Keratinocyte (primary cell): Measurements from ENCODE around the gene DNAAF5. TPM values are rescaled to one million over a fixed set of nuclear protein-coding genes. Genes with fewer than 3 reads are reported as not detected.

Source experiments
- DNase-seq: peaks from one replicate; pipeline ENCODE4 v3.0.0-alpha.2; 2011; ENCODE audit warnings: low read depth, missing footprints, low spot score
- FAIRE-seq: peaks from 2 replicates; lab custom pipeline; 2011; peaks lifted over from hg19 to GRCh38; lab: Jason Lieb, UNC
- H2AFZ ChIP-seq: 2 replicates; pipeline ENCODE4 v1.6.0; 2012; ENCODE audit warnings: low read length, control low read depth, inconsistent platforms; ENCODE audit not compliant: control insufficient read depth
- H3K27ac ChIP-seq: 2 replicates; pipeline ENCODE4 v1.5.1; 2011; ENCODE audit warnings: low read length; ENCODE audit not compliant: control insufficient read depth, insufficient read depth
- H3K27me3 ChIP-seq: 3 replicates; pipeline ENCODE4 v1.6.0; 2011; ENCODE audit warnings: low read length; ENCODE audit not compliant: control insufficient read depth, insufficient read depth; ENCODE audit errors: extremely low read depth
- H3K36me3 ChIP-seq, 2 experiments: 2 replicates in 1 of 2; 3 replicates in 1 of 2; pipeline ENCODE4 v1.5.1; 2011; ENCODE audit warnings: low read length in 2 of 2, mild to moderate bottlenecking in 1 of 2; ENCODE audit not compliant: control insufficient read depth in 2 of 2, insufficient read depth in 2 of 2; ENCODE audit errors: extremely low read depth in 1 of 2
- H3K4me1 ChIP-seq: 3 replicates; pipeline ENCODE4 v1.5.1; 2011; ENCODE audit warnings: low read length; ENCODE audit not compliant: control insufficient read depth, insufficient read depth; ENCODE audit errors: extremely low read depth
- H3K4me2 ChIP-seq: 3 replicates; pipeline ENCODE4 v1.6.0; 2011; ENCODE audit warnings: low read depth, low read length; ENCODE audit not compliant: control insufficient read depth, insufficient read depth; ENCODE audit errors: extremely low read depth
- H3K4me3 ChIP-seq, 3 experiments: fragments of 200-600 bp in 1 of 3; sonication (generic) in 1 of 3; 2 replicates in 2 of 3; 3 replicates in 1 of 3; pipeline ENCODE4 v1.5.1; 2011 to 2016; ENCODE audit warnings: low read length in 3 of 3, mild to moderate bottlenecking in 3 of 3, control low read depth in 2 of 3, inconsistent platforms in 1 of 3, low read depth in 1 of 3, mixed read lengths in 1 of 3, mixed run types in 1 of 3, moderate library complexity in 1 of 3; ENCODE audit not compliant: control insufficient read depth in 2 of 3, insufficient read depth in 2 of 3; ENCODE audit errors: extremely low read depth in 1 of 3
- H3K79me2 ChIP-seq: 2 replicates; pipeline ENCODE4 v1.6.0; 2012; ENCODE audit warnings: low read length; ENCODE audit not compliant: control insufficient read depth, insufficient read depth
- H3K9ac ChIP-seq: 3 replicates; pipeline ENCODE4 v1.6.0; 2011; ENCODE audit warnings: low read length; ENCODE audit not compliant: control insufficient read depth, insufficient read depth; ENCODE audit errors: extremely low read depth
- H3K9me1 ChIP-seq: 3 replicates; pipeline ENCODE4 v1.6.0; 2011; ENCODE audit warnings: low read length; ENCODE audit not compliant: control insufficient read depth, insufficient read depth; ENCODE audit errors: extremely low read depth
- H3K9me3 ChIP-seq: 2 replicates; pipeline ENCODE4 v1.5.1; 2012; ENCODE audit warnings: low read depth, low read length; ENCODE audit not compliant: control insufficient read depth
- H4K20me1 ChIP-seq: 3 replicates; pipeline ENCODE4 v1.6.0; 2011; ENCODE audit warnings: low read length; ENCODE audit not compliant: control insufficient read depth, insufficient read depth; ENCODE audit errors: extremely low read depth
- CTCF ChIP-seq, 3 experiments: IDR thresholded peaks in 1 of 3; conservative IDR thresholded peaks in 1 of 3; optimal IDR thresholded peaks in 1 of 3; 2 replicates in 2 of 3; 3 replicates in 1 of 3; pipeline versions ENCODE3 to v1.5.1; 2011; ENCODE audit warnings: low read length in 3 of 3, mild to moderate bottlenecking in 3 of 3, moderate library complexity in 2 of 3, control low read depth in 1 of 3, inconsistent platforms in 1 of 3; ENCODE audit not compliant: insufficient read depth in 2 of 3; ENCODE audit errors: extremely low read depth in 1 of 3
- EZH2 ChIP-seq: IDR thresholded peaks from one replicate; pipeline ENCODE4 v1.6.1; 2012; ENCODE audit warnings: inconsistent platforms, mild to moderate bottlenecking, low read length, moderate library complexity
- dilution Hi-C: fragments of 300-500 bp; cut with MboI; formaldehyde crosslinking; loops from one replicate; pipeline ENCODE4 v1.7.0; 2020; ENCODE audit warnings: low sequenced_read_pairs; ENCODE audit not compliant: extremely low pct_ligation_motif_present
- polyA plus RNA-seq, 5 experiments: library from polyadenylated mRNA; depleted of rRNA in 3 of 5; stranded (reverse) in 3 of 5; stranded (forward) in 1 of 5; unstranded in 1 of 5; fragments of >200 nt; gene quantifications; 1 replicate in 1 of 5; 2 replicates in 3 of 5; 3 replicates in 1 of 5; pipeline versions ENCODE4 v1.2.1 to v1.2.3, GENCODE V29; 2011 to 2012; ENCODE audit warnings: missing spikeins in 2 of 5, low read depth in 1 of 5, low replicate concordance in 1 of 5

Gene DNAAF5
- polyA plus RNA-seq, 1 donor (not counting 4 experiments of a cell fraction or from before 2014, with no cell fraction given): 16.3 TPM

- dilution Hi-C loops: no loop called here
- no peak overlapping the region for H3K4me2 ChIP-seq
- H4K20me1 ChIP-seq: peaks cover 2% of the 10 kb centered on the region
- no peak overlapping the region for H3K4me3 ChIP-seq
- peaks cover 9 to 28% of the 10 kb centered on the region in 2 experiments for H3K36me3 ChIP-seq
- no peaks in the 10 kb centered on the region for H3K9me1 ChIP-seq
- H3K9ac ChIP-seq: no peak overlapping the region
- peaks cover 64% of the 10 kb centered on the region for H3K79me2 ChIP-seq
- FAIRE-seq: no peak
- no peak for TF ChIP-seq CTCF (optimal IDR thresholded peaks at IDR 0.05 in 1 of 3, IDR thresholded peaks at IDR 0.05 in 1 of 3, conservative IDR thresholded peaks at IDR 0.05 in 1 of 3; ENCODE audit: extremely low read depth in 1 of 3, insufficient read depth in 2 of 3, low read length in 3 of 3)
- no peak for TF ChIP-seq EZH2
- H3K9me3 ChIP-seq: peaks cover 11% of the 10 kb centered on the region
- H3K4me1 ChIP-seq: peaks cover 5% of the 10 kb centered on the region
- no peak overlapping the region for H2AFZ ChIP-seq
- H3K27ac ChIP-seq: no peak overlapping the region
- no peaks in the 10 kb centered on the region for H3K27me3 ChIP-seq
- no peak for DNase-seq
These were observed 6.1 kb downstream of the DNAAF5 start for GRCh38 chr7:732556-732955.

GRCh38 chr7:734214-734613, 7.7 kb downstream of the DNAAF5 start:
- Histone ChIP-seq H3K4me2 (no peak overlapping the region), H3K9me3 (peaks cover 11% of the 10 kb centered on the region), H4K20me1 (no peaks in the 10 kb centered on the region), H3K4me3 (no peak overlapping the region), H3K36me3 (peaks cover 9 to 26% of the 10 kb centered on the region in 2 experiments), H3K79me2 (peaks cover 60% of the 10 kb centered on the region), H3K9me1 (no peaks in the 10 kb centered on the region), H3K9ac (no peak overlapping the region), H3K27me3 (no peaks in the 10 kb centered on the region), H3K27ac (no peak overlapping the region), H3K4me1 (no peaks in the 10 kb centered on the region), H2AFZ (no peak overlapping the region)
- DNase-seq (no peak), FAIRE-seq (no peak)
- dilution Hi-C loops: no loop called here
- TF ChIP-seq CTCF (optimal IDR thresholded peaks at IDR 0.05 in 1 of 3, IDR thresholded peaks at IDR 0.05 in 1 of 3, conservative IDR thresholded peaks at IDR 0.05 in 1 of 3; ENCODE audit: extremely low read depth in 1 of 3, insufficient read depth in 2 of 3, low read length in 3 of 3): no peak
- no peak for TF ChIP-seq EZH2
